Suprapubic skin (tissue), 4 donors: ENCODE data around the gene ZNF536.

ENCODE experiments used
- EP300 ChIP-seq: sonication (generic); formaldehyde crosslinking; IDR thresholded peaks from one replicate; pipeline ENCODE4 v1.6.1; 2017; ENCODE audit warnings: antibody characterized with exemption
- POLR2A ChIP-seq, 2 donors: fragments of 450-650 bp; IDR thresholded peaks; one replicate each; pipeline ENCODE4 v1.6.1; 2017; ENCODE audit warnings: antibody characterized with exemption in 2 of 2, mild to moderate bottlenecking in 2 of 2, moderate library complexity in 2 of 2
- POLR2AphosphoS5 ChIP-seq, 3 donors: sonication (generic); formaldehyde crosslinking; IDR thresholded peaks; one replicate each; pipeline ENCODE4 v1.6.1; 2017; ENCODE audit warnings: antibody characterized with exemption in 3 of 3
- TF ChIP-seq, protein P1 (sequence below), 2 donors: fragments of 200-600 bp in 1 of 2; fragments of 450-650 bp in 1 of 2; sonication (generic) in 1 of 2; IDR thresholded peaks; one replicate each; pipeline ENCODE4 v1.5.1; 2016 to 2019; ENCODE audit warnings: antibody characterized with exemption in 2 of 2, mild to moderate bottlenecking in 1 of 2, moderate library complexity in 1 of 2

DNA sequence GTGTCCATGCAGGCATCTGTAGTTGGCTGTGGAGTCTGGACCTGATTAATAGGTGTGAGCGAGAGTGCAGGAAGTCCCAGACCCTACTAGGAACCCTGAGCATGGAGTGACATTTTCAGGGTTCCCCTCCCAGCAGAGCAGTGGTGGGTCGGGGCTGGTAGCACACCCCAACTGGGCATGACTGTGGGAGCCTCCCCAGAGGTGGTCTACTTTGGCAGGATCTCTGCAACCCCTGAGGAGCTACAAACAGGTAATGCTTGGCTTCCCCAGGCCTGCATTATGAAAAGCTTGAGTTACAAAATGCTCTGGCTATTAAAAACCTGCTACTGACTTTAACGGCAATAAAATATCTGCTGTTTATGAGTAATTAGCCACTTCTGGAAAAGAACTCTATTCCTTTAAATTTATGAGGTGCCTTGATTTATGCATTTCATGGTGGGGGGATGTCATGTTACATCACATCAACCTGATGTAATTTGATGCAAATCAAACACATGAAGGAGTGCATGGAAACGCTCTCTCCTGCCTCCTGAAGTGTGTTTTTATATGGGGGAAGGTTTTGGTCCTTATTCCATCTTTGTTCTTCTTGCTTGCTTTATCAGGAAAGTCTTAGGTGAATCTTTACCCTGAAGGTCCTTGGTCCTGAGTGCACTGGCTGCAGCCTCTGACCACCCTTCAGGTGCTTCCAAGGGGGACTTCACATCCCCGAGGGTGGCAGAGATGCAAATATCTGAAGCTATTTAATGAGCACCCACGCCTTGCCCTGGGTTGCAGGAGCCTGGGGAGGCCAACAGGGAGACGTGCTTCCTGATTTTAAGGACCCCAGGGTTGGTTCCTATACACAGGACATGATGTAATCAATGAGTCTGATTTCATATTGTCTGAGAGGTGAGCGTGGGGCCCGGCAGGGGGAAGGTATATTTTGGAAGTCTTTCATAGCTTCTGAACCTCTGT, 54.0 kb downstream of the ZNF536 start:
- TF ChIP-seq, protein P1, sequence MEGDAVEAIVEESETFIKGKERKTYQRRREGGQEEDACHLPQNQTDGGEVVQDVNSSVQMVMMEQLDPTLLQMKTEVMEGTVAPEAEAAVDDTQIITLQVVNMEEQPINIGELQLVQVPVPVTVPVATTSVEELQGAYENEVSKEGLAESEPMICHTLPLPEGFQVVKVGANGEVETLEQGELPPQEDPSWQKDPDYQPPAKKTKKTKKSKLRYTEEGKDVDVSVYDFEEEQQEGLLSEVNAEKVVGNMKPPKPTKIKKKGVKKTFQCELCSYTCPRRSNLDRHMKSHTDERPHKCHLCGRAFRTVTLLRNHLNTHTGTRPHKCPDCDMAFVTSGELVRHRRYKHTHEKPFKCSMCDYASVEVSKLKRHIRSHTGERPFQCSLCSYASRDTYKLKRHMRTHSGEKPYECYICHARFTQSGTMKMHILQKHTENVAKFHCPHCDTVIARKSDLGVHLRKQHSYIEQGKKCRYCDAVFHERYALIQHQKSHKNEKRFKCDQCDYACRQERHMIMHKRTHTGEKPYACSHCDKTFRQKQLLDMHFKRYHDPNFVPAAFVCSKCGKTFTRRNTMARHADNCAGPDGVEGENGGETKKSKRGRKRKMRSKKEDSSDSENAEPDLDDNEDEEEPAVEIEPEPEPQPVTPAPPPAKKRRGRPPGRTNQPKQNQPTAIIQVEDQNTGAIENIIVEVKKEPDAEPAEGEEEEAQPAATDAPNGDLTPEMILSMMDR (IDR thresholded peaks at IDR 0.05): no peak
- no peak for TF ChIP-seq POLR2A (IDR thresholded peaks at IDR 0.05)
- TF ChIP-seq POLR2AphosphoS5 (IDR thresholded peaks at IDR 0.05): no peak
- TF ChIP-seq EP300: no peak
